ENCODE results near the gene FOXP2.

DNA sequence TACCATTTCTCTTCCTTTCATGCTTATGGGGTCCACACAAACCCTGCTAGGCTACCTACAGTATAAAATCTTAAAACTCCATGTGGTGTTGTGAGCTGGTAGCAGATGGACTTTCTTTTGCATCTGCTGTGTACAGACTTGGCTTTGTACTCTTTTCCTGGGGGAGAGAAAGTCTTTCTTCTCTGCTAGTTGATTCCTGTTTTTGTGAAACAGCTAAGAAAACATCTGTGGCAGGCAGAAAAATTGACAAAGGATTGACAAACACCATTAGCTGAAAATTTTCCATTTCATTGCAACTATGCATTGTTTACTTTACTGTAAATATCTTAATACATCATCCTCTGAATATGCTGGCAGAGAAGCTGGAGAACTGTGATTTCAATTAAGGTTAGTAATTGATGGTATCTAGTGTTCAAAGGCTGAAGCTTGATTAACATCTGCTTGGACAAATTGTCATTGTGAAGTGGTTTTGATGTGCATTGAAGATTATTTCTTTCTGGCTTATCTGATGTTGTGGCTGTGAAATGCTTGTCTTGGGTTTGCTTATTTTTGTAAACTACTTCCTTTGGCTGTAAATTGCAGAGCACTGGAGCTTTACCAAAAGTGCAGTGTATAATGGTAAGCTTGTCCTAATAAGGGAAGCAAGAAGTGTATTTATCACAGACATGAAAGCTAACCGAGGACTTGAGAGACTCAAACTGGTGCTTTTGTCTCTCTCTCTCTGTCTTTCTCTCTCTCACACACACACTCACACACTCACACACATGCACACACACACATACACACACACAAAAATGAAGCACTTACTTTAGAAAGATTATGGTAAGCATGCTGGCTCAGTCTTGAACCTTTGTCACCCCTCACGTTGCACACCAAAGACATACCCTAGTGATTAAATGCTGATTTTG lies at the start of gene FOXP2:
- no peak for TF ChIP-seq POLR2A (IDR thresholded peaks at IDR 0.05)
- TF ChIP-seq, protein P1, sequence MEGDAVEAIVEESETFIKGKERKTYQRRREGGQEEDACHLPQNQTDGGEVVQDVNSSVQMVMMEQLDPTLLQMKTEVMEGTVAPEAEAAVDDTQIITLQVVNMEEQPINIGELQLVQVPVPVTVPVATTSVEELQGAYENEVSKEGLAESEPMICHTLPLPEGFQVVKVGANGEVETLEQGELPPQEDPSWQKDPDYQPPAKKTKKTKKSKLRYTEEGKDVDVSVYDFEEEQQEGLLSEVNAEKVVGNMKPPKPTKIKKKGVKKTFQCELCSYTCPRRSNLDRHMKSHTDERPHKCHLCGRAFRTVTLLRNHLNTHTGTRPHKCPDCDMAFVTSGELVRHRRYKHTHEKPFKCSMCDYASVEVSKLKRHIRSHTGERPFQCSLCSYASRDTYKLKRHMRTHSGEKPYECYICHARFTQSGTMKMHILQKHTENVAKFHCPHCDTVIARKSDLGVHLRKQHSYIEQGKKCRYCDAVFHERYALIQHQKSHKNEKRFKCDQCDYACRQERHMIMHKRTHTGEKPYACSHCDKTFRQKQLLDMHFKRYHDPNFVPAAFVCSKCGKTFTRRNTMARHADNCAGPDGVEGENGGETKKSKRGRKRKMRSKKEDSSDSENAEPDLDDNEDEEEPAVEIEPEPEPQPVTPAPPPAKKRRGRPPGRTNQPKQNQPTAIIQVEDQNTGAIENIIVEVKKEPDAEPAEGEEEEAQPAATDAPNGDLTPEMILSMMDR (IDR thresholded peaks at IDR 0.05): no peak
- TF ChIP-seq EP300 (IDR thresholded peaks at IDR 0.05): no peak
